GM12892 (cell line): ENCODE results near the gene KLHL26.

Experiments
- POLR2A ChIP-seq: IDR thresholded peaks from 2 replicates; pipeline ENCODE4 v1.6.1; 2011; ENCODE audit warnings: low read depth, low read length, control low read depth
- POLR2AphosphoS5 ChIP-seq: IDR thresholded peaks from 2 replicates; pipeline ENCODE4 v1.6.1; 2011; ENCODE audit warnings: low read depth, low read length, control low read depth
- TAF1 ChIP-seq: IDR thresholded peaks from 2 replicates; pipeline ENCODE4 v1.6.1; 2011; ENCODE audit warnings: low read depth, mild to moderate bottlenecking, control low read depth, low read length, borderline replicate concordance

- TF ChIP-seq POLR2A: no peak
- no peak for TF ChIP-seq POLR2AphosphoS5
- TF ChIP-seq TAF1: no peak
Observed at GRCh38 chr19:18644196-18645034, 7.6 kb downstream of the KLHL26 start.
